ENCODE results near the gene PPP1R3F.

DNA sequence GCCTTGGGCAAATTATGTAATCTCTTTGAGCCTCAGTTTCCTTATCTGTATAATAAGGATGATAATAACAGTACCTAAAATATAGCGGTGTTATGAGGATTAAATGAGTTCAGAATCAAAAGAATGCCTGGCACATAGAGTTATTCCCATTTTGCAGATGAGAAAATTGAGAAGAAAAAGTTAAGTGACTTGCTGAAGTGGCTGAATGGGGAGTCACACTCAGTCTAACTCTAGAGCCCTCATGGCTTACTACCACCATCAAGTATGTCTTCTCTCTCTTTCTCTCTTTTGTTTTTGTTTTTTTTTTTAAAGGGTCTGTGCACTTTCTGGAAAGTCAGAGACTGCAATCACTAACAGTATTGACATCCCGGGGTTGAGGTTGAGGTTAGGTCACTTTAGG is 37.1 kb upstream of the PPP1R3F start:
- TF ChIP-seq, protein P1, sequence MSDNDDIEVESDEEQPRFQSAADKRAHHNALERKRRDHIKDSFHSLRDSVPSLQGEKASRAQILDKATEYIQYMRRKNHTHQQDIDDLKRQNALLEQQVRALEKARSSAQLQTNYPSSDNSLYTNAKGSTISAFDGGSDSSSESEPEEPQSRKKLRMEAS (IDR thresholded peaks at IDR 0.05), result no peak
- TF ChIP-seq CTCF (IDR thresholded peaks at IDR 0.05; ENCODE audit: low read depth, low read length, missing input control) (no peak), FOXA1 (IDR thresholded peaks at IDR 0.05) (no peak), SP1 (IDR thresholded peaks at IDR 0.05) (no peak)

All from liver (tissue), 3 donors.